Measurements from ENCODE around the gene ZNF580. TPM values are rescaled to one million over a fixed set of nuclear protein-coding genes. Genes with fewer than 3 reads are reported as not detected.

ZNF580 gene
- total and polyA plus RNA-seq, 2 of the 8 experiments (the other 6 are each of a cell fraction or from before 2014, with no cell fraction given): 12.0 to 24.6 TPM

DNA sequence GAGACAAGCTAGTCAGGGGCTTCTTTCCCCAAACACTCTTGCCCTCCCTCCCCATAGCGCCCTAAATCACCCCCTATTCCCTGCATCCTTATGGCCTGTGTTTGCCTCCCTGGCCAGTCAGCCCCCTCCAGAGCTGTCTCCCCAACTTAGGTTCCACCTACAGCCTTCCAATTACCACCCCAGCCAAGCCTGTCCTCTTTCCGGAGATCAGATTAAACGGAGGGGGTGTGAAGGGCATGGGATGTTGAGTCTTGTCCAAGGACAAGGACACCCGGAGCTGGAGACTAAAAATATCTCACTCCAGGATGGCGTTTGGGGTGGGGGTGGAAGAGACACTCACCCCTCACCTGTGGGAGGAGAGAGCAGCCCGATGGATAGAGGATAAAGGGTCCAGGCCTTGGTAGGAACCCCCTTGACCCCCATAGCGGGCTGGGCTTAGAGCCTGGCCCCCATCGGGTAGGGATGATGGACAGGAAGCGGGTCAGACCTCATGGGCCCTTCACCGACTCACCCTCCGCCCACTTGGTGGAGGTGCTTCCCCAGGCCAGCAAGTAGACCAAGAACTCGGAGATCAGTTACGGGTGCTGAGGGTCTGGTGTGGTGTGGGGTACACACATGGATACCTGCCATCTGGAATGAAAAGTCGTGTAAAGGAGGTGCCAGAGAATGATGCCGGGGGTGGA is 29.4 kb upstream of the ZNF580 start:
- no peak overlapping the region for H2BK15ac ChIP-seq (ENCODE audit: low read length)
- H2AFZ ChIP-seq (ENCODE audit: low read length): no peak overlapping the region
- H3K23ac ChIP-seq (ENCODE audit: insufficient read length): no peak overlapping the region
- no peak overlapping the region for H3K4me3 ChIP-seq (ENCODE audit: extremely low read depth in 1 of 4, insufficient read depth in 2 of 4, low read depth in 3 of 4, low read length in 4 of 4)
- H2BK20ac ChIP-seq (ENCODE audit: low read length): no peak overlapping the region
- peaks cover 0 to 3% (median 1%) of the 10 kb centered on the region in 4 experiments; a peak in 4 of 7 replicates for H3K4me1 ChIP-seq (replicated peaks in 1 of 4; ENCODE audit: control insufficient read depth in 3 of 4, insufficient read depth in 4 of 4, low read length in 3 of 4)
- CTCF ChIA-PET (ENCODE audit: partially characterized antibody): interaction anchor here (1.3 to 1.5 kb wide), 2 partner anchors 22 to 92 kb away, joined by 3 read pairs; no protein-coding TSS in a partner anchor
- H2BK12ac ChIP-seq (ENCODE audit: low read depth, low read length): no peak overlapping the region
- no peak overlapping the region for H3K18ac ChIP-seq (ENCODE audit: extremely low read depth, low read length)
- 86% methylated on average over 15 of the region's 15 CpGs; no CpG with 5 or more reads in 1 of the 2 experiments for WGBS, 2 experiments (ENCODE audit: extremely low coverage in 1 of 2, insufficient coverage in 1 of 2, insufficient read length in 1 of 2, insufficient replicate concordance in 2 of 2, low coverage in 1 of 2, low lambda C conversion rate in 2 of 2, missing lambda C conversion rate in 1 of 2)
- H2BK5ac ChIP-seq (ENCODE audit: low read depth, low read length): no peak overlapping the region
- peaks cover 0 to 7% of the 10 kb centered on the region in 2 experiments; a peak in 1 of 4 replicates for H3K79me2 ChIP-seq (ENCODE audit: control insufficient read depth in 1 of 2, insufficient read depth in 2 of 2, low read length in 2 of 2)
- DNase-seq (ENCODE audit: low read depth in 1 of 2, low spot score in 2 of 2): no peak
- no peak overlapping the region for H3K27ac ChIP-seq (ENCODE audit: low read depth, low read length)
- FAIRE-seq: no peak
- H2BK120ac ChIP-seq (replicated peaks; ENCODE audit: low read depth, low read length): no peak overlapping the region
- no peak overlapping the region for H2AK5ac ChIP-seq (ENCODE audit: low read depth, low read length)
- peaks cover 0 to 28% (median 1%) of the 10 kb centered on the region in 4 experiments; a peak in 4 of 8 replicates for H3K36me3 ChIP-seq (ENCODE audit: control insufficient read depth in 2 of 4, insufficient read depth in 4 of 4, low read length in 3 of 4)
- H4K8ac ChIP-seq (ENCODE audit: extremely low read depth, insufficient read depth, low read length): no peak overlapping the region
- H4K20me1 ChIP-seq (replicated peaks in 1 of 2; ENCODE audit: control insufficient read depth in 1 of 2, insufficient read depth in 2 of 2, low read length in 2 of 2): peaks cover 6 to 31% of the 10 kb centered on the region in 2 experiments
- H3K9me3 ChIP-seq (ENCODE audit: insufficient read depth in 2 of 2, low read depth in 1 of 2, low read length in 1 of 2): no peaks in the 10 kb centered on the region; a peak in 1 of 4 replicates
- H4K91ac ChIP-seq (replicated peaks; ENCODE audit: insufficient read length, low read length): no peak overlapping the region
- H3K56ac ChIP-seq (replicated peaks; ENCODE audit: insufficient read length, low read depth, low read length): no peak overlapping the region
- H3K79me1 ChIP-seq (ENCODE audit: low read depth, low read length): peaks cover 4% of the 10 kb centered on the region; the same call in 1 of the 2 replicates
- H3K14ac ChIP-seq (ENCODE audit: insufficient read length): no peak overlapping the region
- no peak overlapping the region for H3K4ac ChIP-seq (replicated peaks; ENCODE audit: insufficient read length, low read depth, low read length)
- H3K23me2 ChIP-seq (ENCODE audit: low read depth, low read length): peaks cover under 1% of the 10 kb centered on the region; the same call in 1 of the 2 replicates
- H3K27me3 ChIP-seq (replicated peaks in 1 of 4; ENCODE audit: control insufficient read depth in 3 of 4, extremely low read depth in 1 of 4, insufficient read depth in 3 of 4, low read length in 3 of 4): no peaks in the 10 kb centered on the region
- no peak overlapping the region for H3K9ac ChIP-seq (replicated peaks in 1 of 4; ENCODE audit: extremely low read depth in 1 of 4, low read depth in 3 of 4, low read length in 3 of 4)
- H3K4me2 ChIP-seq (ENCODE audit: insufficient read depth in 1 of 2, low read depth in 2 of 2, low read length in 2 of 2): no peak overlapping the region
- POLR2A ChIA-PET (ENCODE audit: partially characterized antibody): interaction anchor here (1.1 to 4.3 kb wide), 4 partner anchors 9 to 52 kb away, joined by 3 to 32 read pairs (median 3); partner anchors contain the start of genes FIZ1 and ZNF784
- no peak overlapping the region for H4K5ac ChIP-seq (ENCODE audit: insufficient read length, low read depth, low read length)
- TF ChIP-seq YY1 (IDR thresholded peaks at IDR 0.05; ENCODE audit: low read depth, low read length): no peak
- TF ChIP-seq SP4 (IDR thresholded peaks at IDR 0.05; ENCODE audit: low read length): no peak
- TF ChIP-seq TEAD4 (IDR thresholded peaks at IDR 0.05; ENCODE audit: low read depth, low read length): no peak
- no peak for TF ChIP-seq SRF (IDR thresholded peaks at IDR 0.05; ENCODE audit: low read depth, low read length)
- TF ChIP-seq MAFK (IDR thresholded peaks at IDR 0.05; ENCODE audit: low read depth, low read length): no peak
- no peak for TF ChIP-seq TAF1 (IDR thresholded peaks at IDR 0.05; ENCODE audit: low read depth, low read length)
- no peak for TF ChIP-seq SP1 (IDR thresholded peaks at IDR 0.05; ENCODE audit: low read depth, low read length)
- no peak for TF ChIP-seq HDAC2 (IDR thresholded peaks at IDR 0.05; ENCODE audit: borderline replicate concordance in 1 of 2, low read depth in 2 of 2, low read length in 2 of 2)
- no peak for TF ChIP-seq TCF12 (IDR thresholded peaks at IDR 0.05; ENCODE audit: low read depth, low read length)
- TF ChIP-seq EZH2 (IDR thresholded peaks at IDR 0.05; ENCODE audit: low read depth, low read length, severe bottlenecking): no peak
- no peak for TF ChIP-seq JUND (IDR thresholded peaks at IDR 0.05; ENCODE audit: low read length)
- no peak for TF ChIP-seq TAF7 (optimal IDR thresholded peaks at IDR 0.05; ENCODE audit: borderline replicate concordance, low read depth, low read length)
- no peak for TF ChIP-seq CHD1 (IDR thresholded peaks at IDR 0.05; ENCODE audit: low read depth, low read length)
- no peak for TF ChIP-seq SIRT6 (IDR thresholded peaks at IDR 0.05; ENCODE audit: low read length)

Data from H1 (cell line).